ENCODE data around the gene AHCY. TPM values are rescaled to one million over a fixed set of nuclear protein-coding genes. Genes with fewer than 3 reads are reported as not detected.

The AHCY gene
- total RNA-seq, 1 experiment from 2014 or later: 273 TPM

DNA sequence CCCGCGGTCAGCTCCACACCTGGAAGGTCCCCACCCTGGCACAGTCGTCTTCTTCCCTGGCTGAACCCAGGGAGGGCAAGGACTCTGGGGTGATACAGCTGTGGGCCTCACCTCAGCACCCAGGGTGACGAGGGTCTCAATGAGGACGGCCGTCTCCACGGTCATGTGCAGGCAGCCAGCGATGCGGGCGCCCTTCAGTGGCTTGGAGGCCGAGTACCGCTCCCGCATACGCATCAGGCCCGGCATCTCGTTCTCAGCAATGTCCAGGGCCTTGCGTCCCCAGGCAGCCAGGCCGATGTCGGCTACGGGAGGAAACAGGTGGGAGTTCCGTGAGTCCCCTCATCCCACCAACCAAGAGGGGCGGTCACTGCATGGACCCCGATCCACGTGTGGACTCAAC lies 7.9 kb downstream of the AHCY start:
- CTCF ChIA-PET: no interaction called here
- Histone ChIP-seq H3K9me2 (ENCODE audit: insufficient read depth) (no peaks in the 10 kb centered on the region), H2AFZ (no peak overlapping the region), H3K79me2 (ENCODE audit: low read depth) (peaks cover 43% of the 10 kb centered on the region), H3K27me3 (ENCODE audit: insufficient read depth, low read depth) (no peaks in the 10 kb centered on the region), H3F3A (ENCODE audit: insufficient read depth, low read depth) (no peaks in the 10 kb centered on the region), H3K4me2 (no peak overlapping the region), H3K36me3 (ENCODE audit: low read depth) (peaks cover 24% of the 10 kb centered on the region), H3K4me1 (replicated peaks; ENCODE audit: insufficient read depth) (peaks cover 3% of the 10 kb centered on the region; the same call in 1 of the 2 replicates), H3K9me3 (ENCODE audit: insufficient read depth, low read depth) (no peaks in the 10 kb centered on the region), H3K27ac (no peak overlapping the region), H4K20me1 (ENCODE audit: insufficient read depth) (peaks cover 65% of the 10 kb centered on the region), H3K4me3 (no peak overlapping the region)
- TF ChIP-seq, protein P1, sequence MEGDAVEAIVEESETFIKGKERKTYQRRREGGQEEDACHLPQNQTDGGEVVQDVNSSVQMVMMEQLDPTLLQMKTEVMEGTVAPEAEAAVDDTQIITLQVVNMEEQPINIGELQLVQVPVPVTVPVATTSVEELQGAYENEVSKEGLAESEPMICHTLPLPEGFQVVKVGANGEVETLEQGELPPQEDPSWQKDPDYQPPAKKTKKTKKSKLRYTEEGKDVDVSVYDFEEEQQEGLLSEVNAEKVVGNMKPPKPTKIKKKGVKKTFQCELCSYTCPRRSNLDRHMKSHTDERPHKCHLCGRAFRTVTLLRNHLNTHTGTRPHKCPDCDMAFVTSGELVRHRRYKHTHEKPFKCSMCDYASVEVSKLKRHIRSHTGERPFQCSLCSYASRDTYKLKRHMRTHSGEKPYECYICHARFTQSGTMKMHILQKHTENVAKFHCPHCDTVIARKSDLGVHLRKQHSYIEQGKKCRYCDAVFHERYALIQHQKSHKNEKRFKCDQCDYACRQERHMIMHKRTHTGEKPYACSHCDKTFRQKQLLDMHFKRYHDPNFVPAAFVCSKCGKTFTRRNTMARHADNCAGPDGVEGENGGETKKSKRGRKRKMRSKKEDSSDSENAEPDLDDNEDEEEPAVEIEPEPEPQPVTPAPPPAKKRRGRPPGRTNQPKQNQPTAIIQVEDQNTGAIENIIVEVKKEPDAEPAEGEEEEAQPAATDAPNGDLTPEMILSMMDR (conservative IDR thresholded peaks at IDR 0.05): no peak
- no peak for TF ChIP-seq EZH2 (IDR thresholded peaks at IDR 0.05; ENCODE audit: low read depth)
- intact Hi-C loops (cut with micrococcal nuclease; ENCODE audit: unreplicated experiment): no loop called here
- no peak for DNase-seq
- POLR2A ChIA-PET (ENCODE audit: unreplicated experiment): no interaction called here
- no TSS peak for BruUV-seq (replicated peaks)

DNA sequence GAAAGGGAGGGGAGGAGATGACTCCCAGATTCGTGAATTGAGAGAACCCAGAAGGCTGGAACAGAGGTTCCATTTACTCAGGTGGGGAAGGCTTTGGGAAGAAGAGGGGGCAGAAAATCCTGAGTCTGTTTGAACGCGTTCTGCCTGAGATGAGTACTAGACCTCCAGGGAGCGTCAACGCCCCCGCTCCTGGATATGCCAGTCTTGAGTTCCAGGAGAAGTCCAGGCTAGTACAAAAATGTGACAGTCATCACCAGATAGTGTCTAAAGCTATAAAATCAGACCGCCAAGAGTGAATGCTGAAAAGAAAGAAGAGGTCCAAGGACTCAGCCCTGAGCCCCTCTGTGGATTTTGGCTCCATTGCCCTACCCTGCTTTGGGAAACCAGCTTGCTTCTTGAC lies 8.6 kb downstream of the AHCY start:
- H3K4me3 ChIP-seq: no peak overlapping the region
- intact Hi-C loops (cut with micrococcal nuclease; ENCODE audit: unreplicated experiment): no loop called here
- H3K79me2 ChIP-seq (ENCODE audit: low read depth): peaks cover 36% of the 10 kb centered on the region
- no peak overlapping the region for H3K27ac ChIP-seq
- H3K9me2 ChIP-seq (ENCODE audit: insufficient read depth): no peaks in the 10 kb centered on the region
- H2AFZ ChIP-seq: no peak overlapping the region
- POLR2A ChIA-PET (ENCODE audit: unreplicated experiment): no interaction called here
- H3K4me1 ChIP-seq (replicated peaks; ENCODE audit: insufficient read depth): no peaks in the 10 kb centered on the region
- no TSS peak for BruUV-seq (replicated peaks)
- H3K9me3 ChIP-seq (ENCODE audit: insufficient read depth, low read depth): no peaks in the 10 kb centered on the region
- DNase-seq: no peak
- no peaks in the 10 kb centered on the region for H3K27me3 ChIP-seq (ENCODE audit: insufficient read depth, low read depth)
- CTCF ChIA-PET: no interaction called here
- H3F3A ChIP-seq (ENCODE audit: insufficient read depth, low read depth): no peaks in the 10 kb centered on the region
- H3K4me2 ChIP-seq: no peak overlapping the region
- peaks cover 24% of the 10 kb centered on the region for H3K36me3 ChIP-seq (ENCODE audit: low read depth)
- TF ChIP-seq, protein P1 (conservative IDR thresholded peaks at IDR 0.05): no peak
- no peak for TF ChIP-seq EZH2 (IDR thresholded peaks at IDR 0.05; ENCODE audit: low read depth)
- H4K20me1 ChIP-seq (ENCODE audit: insufficient read depth): peaks cover 57% of the 10 kb centered on the region

DNA sequence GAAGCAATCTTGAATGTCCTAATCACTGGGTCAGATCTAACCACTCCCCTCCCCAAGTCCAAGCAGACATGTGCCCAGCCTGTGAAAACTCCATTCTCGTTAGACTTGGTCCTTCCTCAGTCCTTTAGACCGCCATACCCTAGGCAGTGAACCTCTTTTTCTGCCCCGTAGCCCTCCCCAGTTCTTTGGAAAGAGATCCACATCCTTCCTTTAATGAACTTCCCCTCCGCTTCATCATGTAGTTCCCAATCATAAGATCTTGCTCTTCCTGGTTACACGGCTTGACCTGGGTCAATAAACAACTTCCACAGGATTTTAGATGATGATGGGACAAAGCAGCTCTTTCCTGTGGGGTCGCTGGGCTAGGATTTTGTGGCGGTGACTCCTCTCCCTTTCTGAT lies 9.6 kb downstream of the AHCY start:
- H2AFZ ChIP-seq: no peak overlapping the region
- intact Hi-C loops (cut with micrococcal nuclease; ENCODE audit: unreplicated experiment): no loop called here
- peaks cover 24% of the 10 kb centered on the region for H3K36me3 ChIP-seq (ENCODE audit: low read depth)
- no peak overlapping the region for H3K4me2 ChIP-seq
- TF ChIP-seq, protein P1 (conservative IDR thresholded peaks at IDR 0.05): no peak
- TF ChIP-seq EZH2 (IDR thresholded peaks at IDR 0.05; ENCODE audit: low read depth): no peak
- H3K27ac ChIP-seq: no peak overlapping the region
- DNase-seq: no peak
- no TSS peak for BruUV-seq (replicated peaks)
- no peaks in the 10 kb centered on the region for H3F3A ChIP-seq (ENCODE audit: insufficient read depth, low read depth)
- H3K79me2 ChIP-seq (ENCODE audit: low read depth): peaks cover 26% of the 10 kb centered on the region
- H4K20me1 ChIP-seq (ENCODE audit: insufficient read depth): peaks cover 51% of the 10 kb centered on the region
- no peaks in the 10 kb centered on the region for H3K9me3 ChIP-seq (ENCODE audit: insufficient read depth, low read depth)
- ChIA-PET POLR2A (ENCODE audit: unreplicated experiment) (no interaction called here), CTCF (no interaction called here)
- H3K9me2 ChIP-seq (ENCODE audit: insufficient read depth): no peaks in the 10 kb centered on the region
- H3K4me1 ChIP-seq (replicated peaks; ENCODE audit: insufficient read depth): no peaks in the 10 kb centered on the region
- H3K27me3 ChIP-seq (ENCODE audit: insufficient read depth, low read depth): no peaks in the 10 kb centered on the region
- H3K4me3 ChIP-seq: no peak overlapping the region
